AG09319 (cell line): ENCODE data around the gene UCHL5.

Source experiments
- DNase-seq: peaks from one replicate; pipeline ENCODE4 v3.0.0-alpha.2; 2010; ENCODE audit warnings: low read depth; ENCODE audit errors: extremely low read depth
- CTCF ChIP-seq: IDR thresholded peaks from 2 replicates; pipeline ENCODE4 v1.5.1; 2011; ENCODE audit warnings: low read depth, mild to moderate bottlenecking, inconsistent platforms, low read length, moderate library complexity

The UCHL5 gene

GRCh38 chr1:192976576-192976975 is 82.6 kb downstream of the UCHL5 start:
- TF ChIP-seq CTCF: no peak
- DNase-seq: no peak

- peak; percentile 8 for DNase-seq
- TF ChIP-seq CTCF: no peak
Observed at GRCh38 chr1:192974701-192975100, 84.5 kb downstream of the UCHL5 start.

- TF ChIP-seq CTCF: no peak
- DNase-seq: no peak
Observed at GRCh38 chr1:192973988-192974387, 85.2 kb downstream of the UCHL5 start.

GRCh38 chr1:192973202-192973601 is 86.0 kb downstream of the UCHL5 start:
- TF ChIP-seq CTCF: no peak
- DNase-seq: no peak

- no peak for DNase-seq
- TF ChIP-seq CTCF: no peak
Observed at GRCh38 chr1:192969091-192969490, 90.1 kb downstream of the UCHL5 start.

- TF ChIP-seq CTCF: no peak
Observed at GRCh38 chr1:192968323-192968722, 90.8 kb downstream of the UCHL5 start.

GRCh38 chr1:192967901-192968300 is 91.3 kb downstream of the UCHL5 start:
- no peak for DNase-seq
- no peak for TF ChIP-seq CTCF

More at GRCh38 chr1:192968323-192968722, 90.8 kb downstream of the UCHL5 start:
- no peak for DNase-seq
